NCI-H774 (cell line): ENCODE data around the gene TMEM17.
"Not testable (repeated sequence)": the region's sequence is repeated elsewhere in the genome, so short reads cannot be mapped to it uniquely, and the experiment has no call there.

ENCODE experiments used
- DNase-seq: peaks from one replicate; lab custom pipeline; 2025; lab: John Stamatoyannopoulos, UW

The TMEM17 gene, protein sequence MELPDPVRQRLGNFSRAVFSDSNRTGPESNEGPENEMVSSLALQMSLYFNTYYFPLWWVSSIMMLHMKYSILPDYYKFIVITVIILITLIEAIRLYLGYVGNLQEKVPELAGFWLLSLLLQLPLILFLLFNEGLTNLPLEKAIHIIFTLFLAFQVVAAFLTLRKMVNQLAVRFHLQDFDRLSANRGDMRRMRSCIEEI

DNA sequence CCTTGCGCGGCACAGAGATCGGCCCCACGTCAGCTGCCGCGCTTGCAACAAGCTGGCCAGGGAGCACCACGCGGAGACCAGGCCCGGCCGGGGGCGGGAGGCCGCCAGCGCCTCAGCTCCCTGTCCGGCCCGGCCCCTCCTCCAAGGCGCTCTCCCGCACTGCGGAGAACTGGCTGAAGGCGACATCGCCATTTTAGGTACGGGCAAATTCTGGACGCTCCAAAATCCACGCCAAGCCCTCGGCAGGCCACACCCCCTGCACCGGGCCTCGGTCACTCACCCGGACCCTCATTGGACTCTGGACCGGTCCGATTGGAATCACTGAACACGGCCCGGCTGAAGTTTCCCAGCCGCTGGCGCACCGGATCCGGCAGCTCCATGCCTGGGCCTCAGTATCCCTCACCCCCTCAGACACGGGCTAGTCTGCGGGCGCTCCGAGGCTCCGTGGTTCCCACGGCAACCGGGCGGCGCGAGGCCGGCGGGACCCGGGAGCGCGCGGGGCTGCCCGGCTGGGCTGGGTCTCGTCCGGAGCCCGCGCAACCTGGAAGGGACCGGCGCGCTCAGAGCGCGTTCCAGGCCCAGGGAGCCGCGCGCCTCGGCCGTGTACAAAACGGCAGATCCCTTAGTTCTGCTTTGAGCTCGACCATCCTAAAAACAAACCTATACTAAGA lies at the start of gene TMEM17:
Gene TMEM17, minus strand, starts transcription at position 446 of the 671 bp plus-strand sequence. Its CDS starts 66 bp downstream, at position 380.
- peak; percentile 82 for DNase-seq

DNA sequence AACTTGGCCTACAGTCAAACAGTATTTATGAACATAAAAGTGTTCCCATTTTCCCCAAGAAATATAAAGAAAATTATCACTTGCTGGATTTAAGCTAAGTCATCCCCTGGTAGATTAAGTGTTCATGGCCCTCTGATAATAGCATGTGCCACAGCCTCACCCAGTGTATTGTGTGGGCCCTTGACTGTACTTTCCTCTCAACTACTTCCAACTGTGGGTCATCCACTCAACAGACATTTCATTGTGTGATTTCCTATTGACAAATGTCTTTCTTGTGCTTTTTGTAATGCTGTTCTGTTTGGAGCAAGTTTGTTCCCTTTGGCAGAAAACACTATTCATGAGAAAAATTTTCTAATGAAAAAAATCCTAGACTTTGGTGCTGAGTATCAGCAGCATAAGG lies 48.4 kb upstream of the TMEM17 start:
- DNase-seq = no peak

- no peak for DNase-seq
Observed at GRCh38 chr2:62550461-62550860, 44.5 kb upstream of the TMEM17 start.

DNA sequence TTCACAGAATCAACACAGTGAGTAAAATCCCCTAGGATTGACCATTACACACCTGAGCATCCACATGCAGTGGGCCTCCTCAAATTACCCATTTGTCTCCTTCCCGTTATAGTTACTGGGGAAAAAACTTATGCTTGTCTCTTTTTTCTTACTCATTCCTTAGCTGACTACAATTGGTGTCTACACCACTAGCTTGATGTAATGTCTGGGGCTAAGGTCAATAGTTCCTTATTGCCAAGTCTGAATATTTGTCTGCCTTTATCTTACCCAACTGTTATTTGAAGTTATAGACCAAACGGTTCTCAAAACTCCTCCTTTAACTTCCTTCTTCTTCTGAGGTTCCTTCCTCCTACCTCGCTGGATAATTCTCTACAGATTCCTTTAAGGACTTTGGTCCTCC lies 41.9 kb upstream of the TMEM17 start:
- DNase-seq = no peak

- no peak for DNase-seq
Observed at GRCh38 chr2:62545261-62545660, 39.3 kb upstream of the TMEM17 start.

GRCh38 chr2:62540408-62541168 lies 34.6 kb upstream of the TMEM17 start:
- no peak for DNase-seq

DNA sequence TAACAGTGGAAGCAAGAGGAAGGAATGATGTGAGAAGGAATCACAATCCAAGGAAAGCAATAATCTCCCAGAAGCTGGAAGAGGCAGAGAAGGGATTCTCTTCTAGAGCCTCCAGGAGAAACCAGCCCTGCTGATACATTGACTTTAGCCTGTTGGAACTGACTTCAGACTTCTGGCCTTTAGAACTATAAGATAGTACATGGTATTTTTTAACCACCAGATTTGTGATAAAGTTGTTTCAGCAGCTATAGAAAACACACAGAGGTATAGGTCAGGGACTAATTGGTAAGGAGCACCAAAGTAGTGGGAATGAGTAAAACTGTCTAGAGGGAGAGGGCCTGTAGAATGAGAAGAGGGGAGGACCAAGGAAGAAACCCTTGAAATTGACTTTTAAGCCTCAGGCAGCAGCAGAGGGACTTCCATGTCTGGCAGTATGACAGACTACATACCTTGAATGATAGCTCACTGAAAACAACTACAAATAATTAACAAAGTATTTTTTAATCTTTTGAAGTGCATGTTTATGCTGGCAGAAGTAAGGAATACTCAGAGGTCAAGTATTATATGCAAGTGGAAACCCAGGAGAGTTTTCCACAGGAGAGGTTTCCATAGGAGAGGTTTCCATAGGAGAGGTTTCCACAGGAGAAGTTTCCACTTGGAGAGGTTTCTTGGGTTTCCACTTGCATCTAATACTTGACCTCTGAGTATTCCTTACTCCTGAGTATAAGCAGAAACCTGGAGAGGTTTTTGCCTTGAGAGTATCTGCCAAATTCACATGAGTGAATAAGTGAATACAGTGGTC lies 33.8 kb upstream of the TMEM17 start:
- no peak for DNase-seq

DNA sequence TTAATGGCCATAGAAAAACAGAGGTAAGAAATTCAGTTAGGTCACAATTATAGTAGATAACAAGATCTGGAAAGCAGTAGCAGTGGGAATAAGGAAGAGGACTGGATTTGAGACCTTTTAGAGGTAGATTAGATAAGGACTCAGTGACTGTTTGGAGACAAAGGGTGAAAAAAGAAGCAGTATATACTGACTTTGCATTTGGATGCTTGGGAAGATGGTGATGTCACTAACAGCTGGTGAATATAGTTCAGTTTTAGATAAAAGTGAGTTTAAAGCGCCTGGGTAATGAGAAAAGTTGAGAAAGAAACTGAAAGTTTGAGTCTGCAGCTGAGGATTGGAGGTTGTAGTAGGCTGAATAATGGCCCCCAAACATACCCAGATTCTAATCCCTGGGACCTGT lies 32.8 kb upstream of the TMEM17 start:
- DNase-seq = no peak

DNA sequence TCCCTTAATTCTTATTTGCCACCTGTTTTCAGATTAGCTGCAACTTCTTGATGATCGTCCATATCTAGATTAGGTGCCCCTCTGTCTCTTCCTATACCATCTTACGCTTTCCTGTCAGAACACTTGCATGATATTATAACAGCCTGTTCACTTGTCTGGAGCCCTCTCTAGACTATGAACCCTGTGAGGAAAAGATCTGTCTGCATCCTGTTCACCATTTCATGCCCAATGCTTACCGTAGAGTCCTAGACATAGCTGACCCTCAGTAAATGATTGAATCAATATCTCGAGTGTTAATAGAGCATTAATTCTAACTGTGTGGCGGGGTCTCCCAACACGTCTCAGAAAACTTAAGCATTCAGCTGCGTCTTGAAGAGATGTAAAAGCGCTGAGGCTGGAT lies 31.8 kb upstream of the TMEM17 start:
- DNase-seq = no peak

- no peak for DNase-seq
Observed at GRCh38 chr2:62536873-62537547, 31.0 kb upstream of the TMEM17 start.

DNA sequence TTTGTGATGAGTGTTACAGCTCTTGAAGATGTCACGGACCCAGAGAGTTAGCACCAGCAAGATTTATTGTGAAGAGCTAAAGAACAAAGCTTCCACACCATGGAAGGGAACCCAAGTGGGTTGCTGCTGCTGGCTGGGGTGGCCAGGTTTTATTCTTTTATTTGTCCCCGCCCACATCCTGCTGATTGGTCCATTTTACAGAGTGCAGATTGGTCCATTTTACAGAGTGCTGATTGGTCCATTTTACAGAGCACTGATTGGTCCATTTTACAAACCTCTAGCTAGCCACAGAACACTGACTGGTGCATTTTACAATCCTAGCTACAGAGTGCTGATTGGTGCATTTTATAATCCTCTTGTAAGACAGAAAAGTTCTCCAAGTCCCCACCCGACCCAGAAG lies 29.5 kb upstream of the TMEM17 start:
- DNase-seq = not testable (repeated sequence)

GRCh38 chr2:62531594-62531993 lies 25.6 kb upstream of the TMEM17 start:
- no peak for DNase-seq

DNA sequence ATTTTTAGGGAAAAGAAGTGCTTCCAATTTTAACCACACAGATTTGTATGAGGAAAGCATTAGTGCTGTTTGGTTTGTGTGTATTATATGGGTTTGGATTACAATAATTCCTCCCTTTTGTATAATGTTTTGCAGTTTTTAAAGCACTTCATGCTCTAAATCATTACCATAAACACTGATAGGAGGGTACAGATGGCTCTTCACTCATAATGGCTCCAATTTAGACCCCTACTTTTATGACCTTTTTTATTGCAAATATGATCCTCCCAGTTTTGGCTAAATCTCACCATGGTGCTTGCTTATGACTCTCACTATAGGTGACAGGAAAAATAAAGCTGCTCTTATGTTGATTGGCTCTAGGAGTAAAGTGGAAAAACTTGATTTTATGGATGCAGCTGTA lies 23.8 kb upstream of the TMEM17 start:
- no peak for DNase-seq

- peak; percentile 36 for DNase-seq
Observed at GRCh38 chr2:62527478-62528210, 21.6 kb upstream of the TMEM17 start.

DNA sequence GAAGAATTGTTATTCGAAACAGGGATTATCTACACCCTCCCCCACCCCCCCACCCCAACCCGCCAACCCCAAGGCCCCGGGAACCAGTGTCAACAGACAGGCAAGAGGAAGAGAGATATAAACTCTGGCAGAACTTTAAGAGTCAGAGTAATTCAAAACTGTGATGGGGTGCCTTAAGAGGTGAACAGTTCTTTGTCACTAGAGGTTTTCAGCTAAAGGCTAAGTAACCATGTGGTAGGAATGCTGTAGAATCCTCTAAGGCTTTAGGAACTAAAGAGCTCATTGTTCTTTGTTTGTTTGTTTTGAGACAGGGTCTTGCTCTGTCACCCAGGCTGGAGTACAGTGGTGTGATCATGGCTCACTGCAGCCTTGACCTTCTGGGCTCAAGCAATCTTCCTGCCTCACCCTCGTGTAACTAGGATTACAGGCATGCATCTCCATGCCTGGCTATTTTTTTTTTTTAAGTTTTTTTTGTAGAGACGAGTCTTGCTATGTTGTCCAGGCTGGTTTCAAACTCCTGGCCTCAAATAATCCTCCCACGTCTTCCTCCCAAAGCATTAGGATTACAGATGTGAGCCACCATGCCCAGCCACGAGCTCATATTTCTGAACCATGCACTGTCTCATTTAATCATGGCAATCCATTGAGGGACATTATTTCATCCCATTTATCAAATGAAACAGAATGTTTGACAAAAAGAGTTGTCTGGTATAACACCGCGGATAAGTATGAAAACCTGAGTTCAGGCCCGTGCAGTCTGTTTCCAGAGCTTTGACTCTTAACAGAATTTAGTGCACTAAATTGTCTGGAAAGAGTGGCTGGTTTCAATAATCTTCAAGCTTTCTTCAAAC lies 20.8 kb upstream of the TMEM17 start:
- DNase-seq = no peak

DNA sequence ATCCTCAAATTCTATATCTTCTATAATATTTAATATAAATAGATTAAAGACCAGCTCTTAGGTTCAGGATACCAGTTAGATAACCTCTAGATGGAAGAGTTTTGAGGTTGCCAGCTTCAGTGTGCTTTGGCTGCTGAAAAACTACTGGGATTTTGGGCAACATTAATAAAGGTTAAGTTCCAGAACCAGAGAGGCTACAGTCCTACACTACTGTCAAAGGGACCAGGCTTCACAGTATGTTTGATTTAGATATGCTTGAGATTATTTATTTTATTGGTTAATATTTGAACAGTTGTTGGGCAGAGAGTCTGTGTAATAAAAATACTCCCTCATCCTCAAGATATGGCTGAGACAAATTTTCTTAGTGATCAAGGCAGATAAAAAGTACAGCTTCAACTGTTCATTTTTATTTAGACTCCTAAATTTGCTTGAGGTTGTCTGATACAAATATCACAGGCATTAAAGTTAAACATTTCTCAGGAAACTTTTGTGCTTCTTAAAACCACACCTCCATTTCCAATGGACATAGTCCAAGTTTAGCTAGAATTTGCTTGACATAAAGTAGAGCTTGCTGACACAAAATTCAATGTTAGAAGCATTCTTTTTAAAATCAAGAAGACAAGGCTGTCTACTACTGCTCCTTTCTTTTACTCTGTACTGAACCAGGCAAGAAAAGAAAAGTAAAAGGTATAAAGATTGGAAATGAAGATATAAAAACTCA lies 19.7 kb upstream of the TMEM17 start:
- no peak for DNase-seq

DNA sequence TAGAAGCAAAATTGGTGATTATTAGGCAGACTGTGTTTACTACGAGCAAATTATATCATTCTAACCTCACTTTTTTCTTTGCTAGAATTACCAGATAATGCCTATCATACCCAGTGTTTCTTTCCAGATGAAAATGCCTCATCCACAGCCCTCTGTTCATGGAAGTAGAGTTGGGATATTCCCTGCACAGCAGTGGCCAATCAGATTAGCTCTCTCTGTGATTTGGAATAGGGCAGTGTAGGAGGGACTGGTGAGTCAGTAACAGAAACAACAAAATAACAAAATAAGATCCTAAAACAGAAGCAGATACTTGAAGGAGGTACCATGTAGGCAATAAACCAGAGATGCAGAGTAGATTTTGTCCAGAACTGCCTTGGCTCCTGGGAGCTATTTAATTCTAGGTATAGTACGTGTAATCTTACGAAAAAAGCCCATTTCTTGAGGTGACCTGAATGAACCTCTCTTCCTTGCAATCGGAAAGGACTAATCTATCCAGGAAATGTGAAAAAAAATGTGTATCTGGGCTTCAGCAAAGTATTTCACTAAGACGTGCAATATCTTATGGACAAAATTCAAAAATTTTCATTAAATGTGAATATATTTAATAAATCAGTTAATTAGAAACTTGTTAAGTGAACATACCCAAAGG lies 18.4 kb upstream of the TMEM17 start:
- no peak for DNase-seq

DNA sequence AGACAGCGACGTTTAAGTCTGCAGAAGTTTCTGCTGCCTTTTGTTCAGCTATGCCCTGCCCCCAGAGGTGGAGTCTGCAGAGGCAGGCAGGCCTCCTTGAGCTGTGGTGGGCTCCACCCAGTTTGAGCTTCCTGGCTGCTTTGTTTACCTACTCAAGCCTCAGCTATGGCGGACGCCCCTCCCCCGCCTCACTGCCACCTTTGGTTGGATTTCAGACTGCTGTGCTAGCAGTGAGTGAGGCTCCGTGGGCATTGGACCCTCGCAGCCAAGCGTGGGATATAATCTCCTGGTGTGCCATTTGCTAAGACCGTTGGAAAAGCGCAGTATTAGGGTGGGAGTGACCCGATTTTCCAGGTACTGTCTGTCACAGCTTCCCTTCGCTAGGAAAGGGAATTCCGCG lies 15.1 kb upstream of the TMEM17 start:
- not testable (repeated sequence) for DNase-seq

GRCh38 chr2:62512384-62512783 lies 6.4 kb upstream of the TMEM17 start:
- DNase-seq = no peak
